HL-60 (cell line): ENCODE results near the gene TSPO2.

Experiments
- DNase-seq, 2 experiments: peaks; one replicate each; pipeline ENCODE4 v3.0.0-alpha.2; 2010 to 2020; ENCODE audit warnings: low read depth in 1 of 2, low spot score in 1 of 2
- H3K27ac ChIP-seq: fragments of 250-450 bp; sonication (Bioruptor Pico); replicated peaks from 2 replicates; pipeline ENCODE4 v1.5.1; 2020; ENCODE audit warnings: mild to moderate bottlenecking, moderate library complexity
- H3K27me3 ChIP-seq: fragments of 250-450 bp; sonication (Bioruptor Pico); 2 replicates; pipeline ENCODE4 v1.5.1; 2021; ENCODE audit warnings: mild to moderate bottlenecking, moderate library complexity; ENCODE audit not compliant: insufficient read depth, poor library complexity, severe bottlenecking
- H3K4me3 ChIP-seq: replicated peaks from 2 replicates; pipeline ENCODE4 v1.5.1; 2011; ENCODE audit warnings: mild to moderate bottlenecking, control low read depth, low read length; ENCODE audit not compliant: insufficient read depth
- GABPA ChIP-seq: IDR thresholded peaks from 2 replicates; pipeline ENCODE4 v1.6.1; 2012; ENCODE audit warnings: low read depth
- POLR2AphosphoS5 ChIP-seq: IDR thresholded peaks from 2 replicates; pipeline ENCODE4 v1.6.1; 2012; ENCODE audit warnings: low read depth
- SPI1 ChIP-seq: IDR thresholded peaks from 2 replicates; pipeline ENCODE4 v1.6.1; 2012; ENCODE audit warnings: low read depth, mild to moderate bottlenecking, borderline replicate concordance
- TF ChIP-seq, protein P1 (sequence below): IDR thresholded peaks from one replicate; pipeline ENCODE4 v1.5.1; 2011; ENCODE audit warnings: low read length, control low read depth, inconsistent platforms; ENCODE audit not compliant: insufficient read depth
- TF ChIP-seq, protein P2 (sequence below): IDR thresholded peaks from 2 replicates; pipeline ENCODE4 v1.6.1; 2012; ENCODE audit warnings: low read depth; ENCODE audit not compliant: insufficient replicate concordance

Gene TSPO2

DNA sequence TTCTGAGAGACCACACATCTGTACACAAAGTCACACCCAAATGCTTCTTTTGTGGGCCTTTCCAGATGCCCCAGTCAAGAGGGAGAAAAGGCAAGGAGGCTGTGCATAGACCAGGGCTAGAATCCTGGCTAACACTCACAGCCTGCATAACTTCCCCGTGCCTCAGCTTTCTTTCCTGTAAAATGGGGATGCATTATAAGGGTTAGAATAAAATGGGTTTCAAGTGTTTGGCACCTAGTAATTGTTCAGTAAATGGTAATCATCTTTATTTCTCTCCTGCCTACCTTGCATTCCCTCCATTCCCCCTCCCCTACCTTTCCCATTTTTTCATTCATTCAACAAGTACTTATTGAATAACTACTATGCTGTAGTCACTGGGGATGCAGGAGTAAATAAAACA, 32.6 kb upstream of the TSPO2 start:
- Histone ChIP-seq H3K4me3 (no peak overlapping the region), H3K27me3 (peaks cover under 1% of the 10 kb centered on the region), H3K27ac (no peak overlapping the region)
- TF ChIP-seq, protein P1, sequence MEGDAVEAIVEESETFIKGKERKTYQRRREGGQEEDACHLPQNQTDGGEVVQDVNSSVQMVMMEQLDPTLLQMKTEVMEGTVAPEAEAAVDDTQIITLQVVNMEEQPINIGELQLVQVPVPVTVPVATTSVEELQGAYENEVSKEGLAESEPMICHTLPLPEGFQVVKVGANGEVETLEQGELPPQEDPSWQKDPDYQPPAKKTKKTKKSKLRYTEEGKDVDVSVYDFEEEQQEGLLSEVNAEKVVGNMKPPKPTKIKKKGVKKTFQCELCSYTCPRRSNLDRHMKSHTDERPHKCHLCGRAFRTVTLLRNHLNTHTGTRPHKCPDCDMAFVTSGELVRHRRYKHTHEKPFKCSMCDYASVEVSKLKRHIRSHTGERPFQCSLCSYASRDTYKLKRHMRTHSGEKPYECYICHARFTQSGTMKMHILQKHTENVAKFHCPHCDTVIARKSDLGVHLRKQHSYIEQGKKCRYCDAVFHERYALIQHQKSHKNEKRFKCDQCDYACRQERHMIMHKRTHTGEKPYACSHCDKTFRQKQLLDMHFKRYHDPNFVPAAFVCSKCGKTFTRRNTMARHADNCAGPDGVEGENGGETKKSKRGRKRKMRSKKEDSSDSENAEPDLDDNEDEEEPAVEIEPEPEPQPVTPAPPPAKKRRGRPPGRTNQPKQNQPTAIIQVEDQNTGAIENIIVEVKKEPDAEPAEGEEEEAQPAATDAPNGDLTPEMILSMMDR, result no peak
- no peak for TF ChIP-seq GABPA
- no peak for TF ChIP-seq POLR2AphosphoS5
- TF ChIP-seq, protein P2, sequence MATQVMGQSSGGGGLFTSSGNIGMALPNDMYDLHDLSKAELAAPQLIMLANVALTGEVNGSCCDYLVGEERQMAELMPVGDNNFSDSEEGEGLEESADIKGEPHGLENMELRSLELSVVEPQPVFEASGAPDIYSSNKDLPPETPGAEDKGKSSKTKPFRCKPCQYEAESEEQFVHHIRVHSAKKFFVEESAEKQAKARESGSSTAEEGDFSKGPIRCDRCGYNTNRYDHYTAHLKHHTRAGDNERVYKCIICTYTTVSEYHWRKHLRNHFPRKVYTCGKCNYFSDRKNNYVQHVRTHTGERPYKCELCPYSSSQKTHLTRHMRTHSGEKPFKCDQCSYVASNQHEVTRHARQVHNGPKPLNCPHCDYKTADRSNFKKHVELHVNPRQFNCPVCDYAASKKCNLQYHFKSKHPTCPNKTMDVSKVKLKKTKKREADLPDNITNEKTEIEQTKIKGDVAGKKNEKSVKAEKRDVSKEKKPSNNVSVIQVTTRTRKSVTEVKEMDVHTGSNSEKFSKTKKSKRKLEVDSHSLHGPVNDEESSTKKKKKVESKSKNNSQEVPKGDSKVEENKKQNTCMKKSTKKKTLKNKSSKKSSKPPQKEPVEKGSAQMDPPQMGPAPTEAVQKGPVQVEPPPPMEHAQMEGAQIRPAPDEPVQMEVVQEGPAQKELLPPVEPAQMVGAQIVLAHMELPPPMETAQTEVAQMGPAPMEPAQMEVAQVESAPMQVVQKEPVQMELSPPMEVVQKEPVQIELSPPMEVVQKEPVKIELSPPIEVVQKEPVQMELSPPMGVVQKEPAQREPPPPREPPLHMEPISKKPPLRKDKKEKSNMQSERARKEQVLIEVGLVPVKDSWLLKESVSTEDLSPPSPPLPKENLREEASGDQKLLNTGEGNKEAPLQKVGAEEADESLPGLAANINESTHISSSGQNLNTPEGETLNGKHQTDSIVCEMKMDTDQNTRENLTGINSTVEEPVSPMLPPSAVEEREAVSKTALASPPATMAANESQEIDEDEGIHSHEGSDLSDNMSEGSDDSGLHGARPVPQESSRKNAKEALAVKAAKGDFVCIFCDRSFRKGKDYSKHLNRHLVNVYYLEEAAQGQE, result no peak
- no peak for TF ChIP-seq SPI1
- DNase-seq, result no peak

DNA sequence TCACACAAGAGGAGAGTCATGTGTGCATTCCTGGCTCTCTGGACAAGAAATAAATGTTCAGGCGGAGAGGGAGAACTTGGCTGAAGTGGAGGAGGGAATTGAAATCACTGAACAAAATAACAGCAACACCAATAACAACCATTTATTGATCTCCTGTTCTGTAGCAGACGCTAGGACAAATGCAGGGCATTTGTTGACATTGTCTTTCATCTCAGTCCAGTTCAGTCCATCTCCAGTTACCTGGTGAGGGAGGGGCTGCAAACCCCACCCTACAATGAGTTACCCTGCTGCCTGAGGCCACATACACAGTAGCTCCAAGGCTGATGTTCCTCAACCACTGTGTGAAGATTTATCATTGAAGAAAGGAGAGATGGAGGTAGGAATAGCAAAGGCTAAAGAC, 30.6 kb upstream of the TSPO2 start:
- Histone ChIP-seq H3K27ac (no peak overlapping the region), H3K27me3 (no peaks in the 10 kb centered on the region), H3K4me3 (no peak overlapping the region)
- no peak for TF ChIP-seq GABPA
- TF ChIP-seq SPI1, result no peak
- TF ChIP-seq, protein P1, result no peak
- TF ChIP-seq, protein P2, result no peak
- no peak for TF ChIP-seq POLR2AphosphoS5
- DNase-seq, result no peak

DNA sequence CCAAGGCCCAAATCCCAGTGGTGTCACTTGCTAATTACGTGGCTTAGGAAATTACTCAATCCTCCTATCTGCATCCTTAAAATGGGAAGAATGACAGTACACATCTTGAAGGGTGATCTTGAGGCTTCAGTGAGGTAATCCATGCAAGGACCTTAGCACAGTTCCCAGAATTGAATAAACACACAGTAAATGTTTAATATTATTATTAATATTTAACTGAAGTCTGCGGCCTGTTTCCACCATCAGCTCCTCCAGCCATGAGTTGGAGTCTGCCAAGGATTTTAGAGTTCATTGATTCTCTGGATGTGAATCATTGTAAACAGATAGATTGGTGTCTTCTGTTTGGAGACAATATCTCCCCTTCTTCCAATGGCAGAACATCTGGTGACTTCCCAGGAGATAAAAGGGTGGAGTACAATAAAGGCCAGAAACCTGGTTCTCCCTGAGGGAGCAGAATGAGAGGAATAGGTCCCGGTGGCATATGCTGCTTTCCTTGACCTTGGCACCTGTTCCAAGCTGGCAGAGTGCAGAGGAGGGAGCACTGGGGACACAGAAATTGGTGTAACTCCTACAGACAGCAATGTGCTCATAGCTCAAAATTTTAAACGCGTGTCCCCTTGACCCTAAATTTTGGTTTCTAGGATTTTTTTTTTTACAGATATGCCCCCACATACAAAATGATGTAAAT, 28.7 kb upstream of the TSPO2 start:
- no peaks in the 10 kb centered on the region for H3K27me3 ChIP-seq
- TF ChIP-seq POLR2AphosphoS5 (no peak), GABPA (no peak), SPI1 (no peak)
- TF ChIP-seq, protein P2, result no peak
- TF ChIP-seq, protein P1, result no peak
- H3K4me3 ChIP-seq, result no peak overlapping the region
- DNase-seq, result no peak
- no peak overlapping the region for H3K27ac ChIP-seq
